ENCODE data around the gene PGBD1. TPM values are rescaled to one million over a fixed set of nuclear protein-coding genes. Genes with fewer than 3 reads are reported as not detected.

The PGBD1 gene
- total and polyA plus RNA-seq, 2 of the 13 experiments (the other 11 are each of a cell fraction or from before 2014, with no cell fraction given) = 3.6 to 6.9 TPM

GRCh38 chr6:28323813-28324424 is 42.5 kb downstream of the PGBD1 start (continued):
- TF ChIP-seq RARG (CRISPR knock-in tag; IDR thresholded peaks at IDR 0.05; ENCODE audit: low read depth) = no peak
- TF ChIP-seq NAIF1 (CRISPR knock-in tag; IDR thresholded peaks at IDR 0.05; ENCODE audit: borderline replicate concordance) = 0 out of 2 replicates have a peak, but pooled peaks have one; percentile 53
- 0 out of 2 replicates have a peak, but pooled peaks have one; percentile 59 for TF ChIP-seq NKX3-1 (CRISPR knock-in tag; IDR thresholded peaks at IDR 0.05)
- 0 out of 2 replicates have a peak, but pooled peaks have one; percentile 22 for TF ChIP-seq ZNF33B (CRISPR knock-in tag; IDR thresholded peaks at IDR 0.05)
- peak; percentile 22; the same call in 1 of the 2 replicates for TF ChIP-seq ZNF550 (CRISPR knock-in tag; IDR thresholded peaks at IDR 0.05; ENCODE audit: borderline replicate concordance)
- TF ChIP-seq ZNF556 (CRISPR knock-in tag; IDR thresholded peaks at IDR 0.05; ENCODE audit: borderline replicate concordance) = peak; percentile 71; the same call in 1 of the 2 replicates
- TF ChIP-seq GATAD1 (CRISPR knock-in tag; IDR thresholded peaks at IDR 0.05) = no peak
- TF ChIP-seq ZNF777 (CRISPR knock-in tag; IDR thresholded peaks at IDR 0.05) = no peak
- TF ChIP-seq MEF2D (CRISPR knock-in tag; IDR thresholded peaks at IDR 0.05) = peak; percentile 24; the same call in 1 of the 2 replicates
- TF ChIP-seq CBX1 (IDR thresholded peaks at IDR 0.05; ENCODE audit: low read depth) = no peak
- TF ChIP-seq BCL6 (CRISPR knock-in tag; IDR thresholded peaks at IDR 0.05) = peak; percentile 62; the same call in 1 of the 2 replicates
- TF ChIP-seq HDAC1 (CRISPR knock-in tag; IDR thresholded peaks at IDR 0.05) = peak; percentile 61; the same call in 1 of the 2 replicates
- TF ChIP-seq AHDC1 (CRISPR knock-in tag; IDR thresholded peaks at IDR 0.05; ENCODE audit: borderline replicate concordance) = peak; percentile 89; the same call in 1 of the 2 replicates
- TF ChIP-seq GFI1 (CRISPR knock-in tag; IDR thresholded peaks at IDR 0.05; ENCODE audit: borderline replicate concordance) = 0 out of 2 replicates have a peak, but pooled peaks have one; percentile 60
- peak; percentile 81 for TF ChIP-seq PPARG (CRISPR knock-in tag; conservative IDR thresholded peaks at IDR 0.05)
- TF ChIP-seq ZNF709 (CRISPR knock-in tag; IDR thresholded peaks at IDR 0.05) = peak; percentile 71; the same call in 1 of the 2 replicates
- no peak for TF ChIP-seq ATF7 (IDR thresholded peaks at IDR 0.05)
- TF ChIP-seq ATF7 (CRISPR knock-in tag; IDR thresholded peaks at IDR 0.05) = 0 out of 2 replicates have a peak, but pooled peaks have one; percentile 50
- TF ChIP-seq, protein P1, sequence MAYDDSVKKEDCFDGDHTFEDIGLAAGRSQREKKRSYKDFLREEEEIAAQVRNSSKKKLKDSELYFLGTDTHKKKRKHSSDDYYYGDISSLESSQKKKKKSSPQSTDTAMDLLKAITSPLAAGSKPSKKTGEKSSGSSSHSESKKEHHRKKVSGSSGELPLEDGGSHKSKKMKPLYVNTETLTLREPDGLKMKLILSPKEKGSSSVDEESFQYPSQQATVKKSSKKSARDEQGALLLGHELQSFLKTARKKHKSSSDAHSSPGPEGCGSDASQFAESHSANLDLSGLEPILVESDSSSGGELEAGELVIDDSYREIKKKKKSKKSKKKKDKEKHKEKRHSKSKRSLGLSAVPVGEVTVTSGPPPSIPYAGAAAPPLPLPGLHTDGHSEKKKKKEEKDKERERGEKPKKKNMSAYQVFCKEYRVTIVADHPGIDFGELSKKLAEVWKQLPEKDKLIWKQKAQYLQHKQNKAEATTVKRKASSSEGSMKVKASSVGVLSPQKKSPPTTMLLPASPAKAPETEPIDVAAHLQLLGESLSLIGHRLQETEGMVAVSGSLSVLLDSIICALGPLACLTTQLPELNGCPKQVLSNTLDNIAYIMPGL (CRISPR knock-in tag; IDR thresholded peaks at IDR 0.05; ENCODE audit: borderline replicate concordance in 1 of 2, low read depth in 1 of 2) = peak; percentile 37 to 44; a peak in 1 of 4 replicates
- TF ChIP-seq FOXJ3 (CRISPR knock-in tag; IDR thresholded peaks at IDR 0.05; ENCODE audit: borderline replicate concordance) = peak; percentile 88; the same call in 1 of the 2 replicates
- no peak for TF ChIP-seq ZNF660 (CRISPR knock-in tag; IDR thresholded peaks at IDR 0.05; ENCODE audit: borderline replicate concordance, low read depth)
- TF ChIP-seq ZNF792 (CRISPR knock-in tag; IDR thresholded peaks at IDR 0.05) = peak; percentile 81; the same call in 1 of the 2 replicates
- TF ChIP-seq MTA1 (CRISPR knock-in tag; IDR thresholded peaks at IDR 0.05; ENCODE audit: borderline replicate concordance) = peak; percentile 56; the same call in 1 of the 2 replicates

All from HepG2 (cell line).